Activated naive CD8-positive, alpha-beta T cell treated with anti-CD3 and anti-CD28 coated beads, Interleukin-2, amount 50 U/mL, for 24 hours (primary cell): ENCODE measurements around the gene CCR4.
"Not testable (repeated sequence)": the region's sequence is repeated elsewhere in the genome, so short reads cannot be mapped to it uniquely, and the experiment has no call there.

Source experiments
- ATAC-seq: fragments of 150-1000 bp; cut with Tn5 transposase; one replicate; pipeline ENCODE4 v1.10.0; 2021
- DNase-seq: peaks from one replicate; pipeline ENCODE4 v3.0.0; 2021
- H3K27ac Mint-ChIP-seq: one replicate; pipeline ENCODE4 v1.8.0; 2021; ENCODE audit warnings: mild to moderate bottlenecking, mixed read lengths
- H3K27me3 Mint-ChIP-seq: one replicate; pipeline ENCODE4 v1.8.0; 2021; ENCODE audit warnings: mixed read lengths
- H3K36me3 Mint-ChIP-seq: one replicate; pipeline ENCODE4 v1.8.0; 2021; ENCODE audit warnings: low read depth, mixed read lengths
- H3K4me1 Mint-ChIP-seq: one replicate; pipeline ENCODE4 v1.8.0; 2021; ENCODE audit warnings: mixed read lengths
- H3K4me3 Mint-ChIP-seq: one replicate; pipeline ENCODE4 v1.8.0; 2021; ENCODE audit warnings: mild to moderate bottlenecking, moderate library complexity, mixed read lengths
- H3K9me3 Mint-ChIP-seq: one replicate; pipeline ENCODE4 v1.8.0; 2021; ENCODE audit warnings: mixed read lengths

Gene CCR4

DNA sequence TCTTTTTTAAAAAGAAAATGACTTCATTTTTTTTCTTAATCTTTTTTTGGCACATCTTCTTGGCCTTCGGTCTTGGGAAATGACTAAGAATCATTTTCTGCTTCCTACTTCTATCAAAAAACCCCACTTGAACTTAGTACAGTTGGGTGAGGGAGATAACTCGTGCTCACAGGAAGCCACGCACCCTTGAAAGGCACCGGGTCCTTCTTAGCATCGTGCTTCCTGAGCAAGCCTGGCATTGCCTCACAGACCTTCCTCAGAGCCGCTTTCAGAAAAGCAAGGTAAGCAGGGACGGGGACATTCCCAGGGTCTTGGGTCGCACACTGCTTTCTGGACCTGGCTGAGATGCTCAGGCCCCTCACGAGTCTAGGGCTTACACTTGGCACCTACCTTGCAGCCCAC is at the start of gene CCR4:
Gene CCR4 (plus strand): TSS at position 235 of the 402 bp plus-strand sequence. CDS start 1,779 bp downstream, outside the sequence.
- Mint-ChIP-seq H3K27me3 (peaks cover 3% of the 10 kb centered on the region), H3K36me3 (peaks cover 10% of the 10 kb centered on the region), H3K27ac (peak within 1 kb of the TSS; percentile 72), H3K9me3 (no peaks in the 10 kb centered on the region), H3K4me1 (peaks cover 55% of the 10 kb centered on the region), H3K4me3 (peak within 1 kb of the TSS; percentile 79)
- ATAC-seq, result peak; percentile 67
- DNase-seq, result peak; percentile 49

DNA sequence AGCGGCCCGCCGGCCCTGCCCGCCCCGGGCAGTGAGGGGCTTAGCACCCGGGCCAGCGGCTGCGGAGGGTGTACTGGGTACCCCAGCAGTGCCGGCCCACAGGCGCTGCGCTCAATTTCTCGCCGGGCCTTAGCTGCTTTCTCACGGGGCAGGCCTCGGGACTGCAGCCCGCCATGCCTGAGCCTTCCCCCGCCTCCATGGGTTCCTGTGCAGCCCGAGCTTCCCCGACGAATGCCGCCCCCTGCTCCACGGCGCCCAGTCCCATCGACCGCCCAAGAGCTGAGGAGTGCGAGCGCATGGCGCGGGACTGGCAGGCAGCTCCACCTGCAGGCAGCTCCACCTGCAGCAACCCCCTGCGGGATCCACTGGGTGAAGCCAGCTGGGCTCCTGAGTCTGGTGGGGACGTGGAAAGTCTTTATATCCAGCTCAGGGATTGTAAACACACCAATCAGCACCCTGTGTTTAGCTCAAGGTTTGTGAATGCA is 48.5 kb upstream of the CCR4 start:
- H3K36me3 Mint-ChIP-seq, H3K4me1 Mint-ChIP-seq, H3K9me3 Mint-ChIP-seq, H3K27ac Mint-ChIP-seq: not testable (repeated sequence)
- H3K27me3 Mint-ChIP-seq, result peaks cover 15% of the 10 kb centered on the region
- H3K4me3 Mint-ChIP-seq, result peak overlapping the region; percentile 49
- peak; percentile 34 for DNase-seq
- ATAC-seq, result peak; percentile 77

DNA sequence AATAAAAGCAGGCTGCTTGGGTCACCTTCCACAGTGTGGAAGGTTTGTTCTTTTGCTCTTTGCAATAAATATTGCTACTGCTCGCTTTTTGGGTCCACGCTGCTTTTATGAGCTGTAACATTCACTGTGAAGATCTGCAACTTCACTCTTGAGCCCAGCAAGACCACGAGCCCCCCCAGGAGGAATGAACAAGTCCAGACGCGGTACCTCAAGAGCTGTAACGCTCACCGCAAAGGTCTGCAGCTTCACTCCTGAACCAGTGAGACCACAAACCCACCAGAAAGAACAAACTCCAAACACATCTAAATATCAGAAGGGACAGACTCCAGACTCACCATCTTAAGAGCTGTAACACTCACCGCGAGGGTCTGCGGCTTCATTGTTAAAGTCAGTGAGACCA is 47.5 kb upstream of the CCR4 start:
- no peak for DNase-seq
- H3K4me3 Mint-ChIP-seq, result no peak overlapping the region
- H3K36me3 Mint-ChIP-seq, result no peaks in the 10 kb centered on the region
- H3K4me1 Mint-ChIP-seq, result no peaks in the 10 kb centered on the region
- H3K27ac Mint-ChIP-seq, result no peak overlapping the region
- H3K9me3 Mint-ChIP-seq, result no peaks in the 10 kb centered on the region
- peaks cover 10% of the 10 kb centered on the region for H3K27me3 Mint-ChIP-seq
- no peak for ATAC-seq

DNA sequence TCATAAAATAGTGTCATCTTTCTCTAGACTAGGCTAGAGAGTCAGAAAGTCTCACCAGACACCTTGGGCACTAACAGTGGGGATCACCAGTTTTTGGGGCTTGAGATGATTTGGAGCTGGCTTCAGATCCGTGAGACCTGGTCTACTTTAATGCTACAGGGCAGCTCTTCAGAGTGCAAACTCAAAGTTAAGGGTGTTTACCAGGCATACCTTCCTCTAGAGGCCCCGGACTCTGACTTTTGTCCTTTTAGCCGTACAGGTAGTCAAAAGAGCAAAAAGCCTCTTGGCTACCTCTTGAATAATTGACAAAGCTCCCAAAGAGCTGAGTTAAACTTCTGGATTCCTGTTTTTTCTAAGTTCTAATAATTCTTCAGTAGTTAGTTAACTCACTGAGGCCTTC is 41.4 kb upstream of the CCR4 start:
- H3K36me3 Mint-ChIP-seq, result no peaks in the 10 kb centered on the region
- DNase-seq (no peak), ATAC-seq (no peak)
- no peak overlapping the region for H3K27ac Mint-ChIP-seq
- no peak overlapping the region for H3K4me3 Mint-ChIP-seq
- H3K9me3 Mint-ChIP-seq, result no peaks in the 10 kb centered on the region
- peaks cover 3% of the 10 kb centered on the region for H3K27me3 Mint-ChIP-seq
- no peaks in the 10 kb centered on the region for H3K4me1 Mint-ChIP-seq

DNA sequence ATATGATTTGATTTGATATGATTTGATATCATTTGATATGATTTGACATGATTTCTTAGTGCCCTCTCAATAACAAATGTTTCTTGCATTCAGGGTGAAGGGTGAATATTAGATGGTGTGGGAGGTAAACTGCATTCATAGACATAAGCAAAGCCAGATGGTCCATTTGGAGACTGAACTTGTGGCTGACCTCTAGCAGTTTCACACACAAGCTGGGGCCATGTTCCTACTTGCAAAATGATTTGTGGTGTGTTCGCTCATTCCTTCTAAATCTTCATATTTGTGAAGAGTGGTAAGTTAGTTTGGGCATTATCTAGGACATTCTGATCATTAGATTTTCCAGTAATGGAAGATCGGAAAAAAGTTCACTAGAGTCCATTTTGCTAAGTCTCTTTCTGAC is 40.5 kb upstream of the CCR4 start:
- Mint-ChIP-seq H3K4me3 (no peak overlapping the region), H3K4me1 (no peaks in the 10 kb centered on the region), H3K9me3 (no peaks in the 10 kb centered on the region), H3K27ac (no peak overlapping the region), H3K27me3 (peaks cover 3% of the 10 kb centered on the region), H3K36me3 (no peaks in the 10 kb centered on the region)
- no peak for ATAC-seq
- DNase-seq, result no peak

DNA sequence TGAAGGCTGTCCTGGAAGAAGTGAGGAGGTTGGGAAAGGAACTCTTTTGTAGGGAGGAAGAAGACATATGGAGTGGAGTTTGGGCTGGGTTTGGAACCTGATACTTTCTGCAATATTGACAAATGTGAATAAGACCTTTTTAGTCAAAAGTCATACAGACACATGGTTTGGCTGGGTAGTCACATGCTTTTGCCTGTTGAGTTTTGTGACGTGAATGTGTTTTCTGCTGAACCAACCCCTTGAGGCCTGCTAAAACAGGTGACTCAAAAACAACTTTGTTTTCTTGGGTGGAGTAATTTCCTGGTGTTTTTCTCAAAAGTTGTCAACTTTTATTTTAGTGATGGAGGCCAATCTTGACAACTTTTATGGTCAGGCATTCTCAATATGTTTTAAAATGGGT is 39.4 kb upstream of the CCR4 start:
- H3K27ac Mint-ChIP-seq, result no peak overlapping the region
- H3K27me3 Mint-ChIP-seq, result peaks cover 3% of the 10 kb centered on the region
- H3K4me1 Mint-ChIP-seq, result no peaks in the 10 kb centered on the region
- no peak overlapping the region for H3K4me3 Mint-ChIP-seq
- ATAC-seq (no peak), DNase-seq (no peak)
- H3K9me3 Mint-ChIP-seq, result peaks cover 5% of the 10 kb centered on the region
- H3K36me3 Mint-ChIP-seq, result peaks cover 3% of the 10 kb centered on the region

DNA sequence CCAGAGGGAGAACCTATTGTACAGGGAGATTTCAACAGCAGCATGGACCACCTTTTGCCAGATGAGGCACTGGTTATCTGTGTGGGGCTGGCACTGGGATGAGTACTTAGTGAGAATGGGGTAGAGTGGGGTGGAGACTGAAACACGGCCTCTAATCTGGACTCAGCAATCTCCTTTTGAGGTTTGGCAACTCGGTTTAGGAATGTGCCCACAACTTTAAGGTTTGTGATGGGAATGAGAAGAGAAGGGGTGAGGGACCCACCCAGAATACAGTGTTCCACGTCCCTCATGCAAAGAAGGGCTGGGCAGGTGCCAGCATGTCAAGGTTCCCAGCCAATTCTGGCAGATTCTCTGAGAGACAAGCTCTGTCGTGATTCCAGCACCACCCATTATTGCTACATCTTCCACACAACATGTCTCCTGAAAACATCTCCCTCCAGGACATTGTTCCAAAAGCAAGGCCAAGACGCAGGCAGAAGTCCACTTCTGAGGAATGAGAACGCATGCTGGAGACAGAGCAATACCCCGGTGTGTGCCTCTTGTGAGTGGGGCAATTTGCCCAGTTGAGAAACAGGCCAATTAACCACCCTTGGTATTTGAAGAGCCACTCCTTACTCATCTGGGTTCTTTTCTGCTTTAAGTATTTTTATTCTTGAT is 37.5 kb upstream of the CCR4 start:
- Mint-ChIP-seq H3K9me3 (peaks cover 8% of the 10 kb centered on the region), H3K27ac (no peak overlapping the region), H3K36me3 (peaks cover 3% of the 10 kb centered on the region), H3K27me3 (peaks cover 3% of the 10 kb centered on the region), H3K4me3 (no peak overlapping the region), H3K4me1 (no peaks in the 10 kb centered on the region)
- DNase-seq, result no peak
- no peak for ATAC-seq

DNA sequence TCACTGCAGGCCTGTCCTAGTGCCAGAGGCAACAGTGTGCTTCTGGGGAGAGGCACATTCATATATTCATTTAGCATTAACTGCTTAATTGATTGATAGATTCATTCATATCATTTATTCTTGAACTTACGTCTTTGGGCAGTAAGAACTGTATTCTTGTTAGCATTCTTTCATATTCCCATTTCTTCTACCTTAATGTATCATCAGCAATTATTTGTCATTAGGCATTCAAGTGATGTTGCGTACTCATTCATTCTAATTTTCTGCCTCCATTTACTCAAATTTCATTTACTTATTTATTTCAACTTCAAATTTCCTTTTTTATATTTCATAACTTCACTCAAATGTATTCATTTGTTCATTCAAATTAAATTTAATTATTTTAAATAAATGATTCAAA is 31.5 kb upstream of the CCR4 start:
- Mint-ChIP-seq H3K27ac (no peak overlapping the region), H3K4me3 (no peak overlapping the region), H3K36me3 (peaks cover 3% of the 10 kb centered on the region), H3K9me3 (peaks cover 8% of the 10 kb centered on the region), H3K27me3 (peaks cover 2% of the 10 kb centered on the region), H3K4me1 (no peaks in the 10 kb centered on the region)
- ATAC-seq (no peak), DNase-seq (no peak)

DNA sequence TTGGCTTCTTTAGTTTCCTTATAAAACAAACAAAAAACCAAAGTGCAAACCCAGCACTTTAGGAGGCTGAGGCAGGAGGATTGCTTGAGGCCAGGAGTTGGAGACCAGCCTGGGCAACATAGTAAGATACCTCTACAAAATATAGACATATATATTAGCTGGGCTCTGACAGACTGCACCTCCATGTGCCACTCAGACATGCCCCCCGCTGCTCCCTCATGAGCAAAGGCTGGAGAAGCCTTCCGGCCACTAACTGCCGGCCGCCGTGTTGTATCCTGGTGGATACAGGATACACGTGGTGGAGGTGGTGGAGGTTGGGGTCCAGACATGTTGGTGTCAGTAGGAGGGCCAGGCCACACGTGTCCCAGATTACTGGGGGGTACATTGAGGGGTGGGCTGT is 29.4 kb upstream of the CCR4 start:
- no peak overlapping the region for H3K27ac Mint-ChIP-seq
- H3K9me3 Mint-ChIP-seq, result peaks cover 2% of the 10 kb centered on the region
- no peaks in the 10 kb centered on the region for H3K4me1 Mint-ChIP-seq
- H3K4me3 Mint-ChIP-seq, result no peak overlapping the region
- ATAC-seq (no peak), DNase-seq (no peak)
- H3K36me3 Mint-ChIP-seq, result no peaks in the 10 kb centered on the region
- H3K27me3 Mint-ChIP-seq, result peaks cover 4% of the 10 kb centered on the region

DNA sequence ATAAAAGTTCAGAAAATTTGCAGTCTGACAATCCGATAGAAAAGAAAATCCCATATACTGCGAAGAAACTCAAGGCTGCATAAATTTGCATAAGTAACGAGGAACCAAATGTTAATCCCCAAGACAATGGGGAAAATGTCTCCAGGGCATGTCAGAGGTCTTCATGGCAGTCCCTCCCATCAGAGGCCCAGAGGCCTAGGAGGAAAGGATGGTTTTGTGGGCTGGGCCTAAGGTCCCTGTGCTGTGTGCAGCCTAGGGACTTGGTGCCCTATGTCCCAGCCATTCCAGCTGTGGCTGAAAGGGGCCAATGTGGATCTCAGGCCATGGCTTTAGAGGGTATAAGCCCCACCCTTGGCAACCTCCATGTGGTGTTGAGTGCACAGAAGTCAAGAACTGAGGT is 21.3 kb upstream of the CCR4 start:
- H3K9me3 Mint-ChIP-seq, result no peaks in the 10 kb centered on the region

DNA sequence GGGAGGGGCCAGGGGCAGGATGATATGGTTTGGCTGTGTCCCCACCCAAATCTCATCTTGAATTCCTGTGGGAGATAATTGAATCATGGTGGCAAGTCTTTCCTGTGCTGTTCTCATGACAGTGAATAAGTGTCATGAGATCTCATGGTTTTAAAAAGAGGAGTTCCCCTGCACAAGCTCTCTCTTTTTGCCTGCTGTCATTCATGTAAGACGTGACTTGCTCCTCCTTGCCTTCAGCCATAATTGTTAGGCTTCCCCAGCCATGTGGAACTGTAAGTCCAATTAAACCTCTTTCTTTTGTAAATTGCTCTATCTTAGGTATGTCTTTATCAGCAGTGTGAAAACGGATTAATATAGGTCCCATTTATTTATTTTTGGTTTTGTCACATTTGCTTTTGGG is 20.2 kb upstream of the CCR4 start:
- not testable (repeated sequence) for H3K36me3 Mint-ChIP-seq, H3K27ac Mint-ChIP-seq, H3K4me1 Mint-ChIP-seq, DNase-seq, H3K9me3 Mint-ChIP-seq, H3K4me3 Mint-ChIP-seq, ATAC-seq
- peaks cover 12% of the 10 kb centered on the region for H3K27me3 Mint-ChIP-seq

More for the DNA sequence above, 21.3 kb upstream of the CCR4 start:
- DNase-seq, result no peak
- no peaks in the 10 kb centered on the region for H3K36me3 Mint-ChIP-seq
- ATAC-seq, result no peak
- H3K27ac Mint-ChIP-seq, result no peak overlapping the region
- no peak overlapping the region for H3K4me3 Mint-ChIP-seq
- H3K4me1 Mint-ChIP-seq, result no peaks in the 10 kb centered on the region
- H3K27me3 Mint-ChIP-seq, result peaks cover 12% of the 10 kb centered on the region

DNA sequence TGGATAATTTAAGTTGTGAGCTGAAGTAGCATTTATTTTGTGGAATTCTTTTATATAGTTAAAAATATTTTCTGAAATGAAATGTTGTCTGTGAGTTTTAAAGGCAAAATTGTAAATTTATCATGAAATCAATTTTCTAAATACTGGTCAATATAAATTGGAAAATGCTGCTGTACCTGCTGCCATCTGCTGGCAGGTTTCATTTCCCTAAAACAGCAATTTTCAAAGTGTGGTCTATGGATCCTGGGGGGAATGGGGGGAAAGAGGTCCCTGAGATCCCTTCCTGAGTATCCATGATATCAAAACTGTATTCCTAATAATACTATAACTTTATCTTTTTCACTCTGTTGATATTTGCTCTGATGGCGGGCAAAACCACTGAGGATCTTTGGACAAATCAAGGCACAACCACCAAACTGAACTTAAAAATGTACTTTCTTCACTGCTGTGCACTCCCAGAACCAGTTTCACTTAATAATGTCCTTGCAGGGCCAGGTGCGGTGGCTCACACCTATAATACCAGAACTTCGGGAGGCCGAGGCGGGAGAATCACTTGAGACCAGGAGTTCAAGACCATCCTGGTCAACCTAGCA is 17.2 kb upstream of the CCR4 start:
- Mint-ChIP-seq H3K9me3 (no peaks in the 10 kb centered on the region), H3K27ac (no peak overlapping the region), H3K4me1 (no peaks in the 10 kb centered on the region), H3K36me3 (no peaks in the 10 kb centered on the region), H3K27me3 (peaks cover 4% of the 10 kb centered on the region), H3K4me3 (no peak overlapping the region)
- DNase-seq (no peak), ATAC-seq (no peak)

DNA sequence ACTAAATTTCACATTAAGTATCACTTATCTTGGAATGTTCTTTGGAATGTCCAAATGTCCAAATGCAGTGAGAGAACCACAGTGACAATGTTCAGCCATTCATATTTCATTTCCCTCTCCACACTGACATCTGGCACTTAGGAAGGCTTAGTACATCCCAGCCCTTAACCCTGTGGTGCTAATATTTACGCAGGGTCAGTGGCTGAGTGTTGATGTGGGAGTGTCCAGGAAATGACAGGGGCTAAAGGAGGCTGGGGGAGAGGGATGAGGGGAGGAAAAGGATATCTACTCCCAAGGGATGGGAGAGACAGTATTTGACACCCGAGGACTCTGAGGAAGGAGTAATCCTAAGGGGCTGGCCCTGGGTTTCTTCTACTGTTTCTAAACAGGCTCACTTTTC is 14.1 kb upstream of the CCR4 start:
- no peaks in the 10 kb centered on the region for H3K9me3 Mint-ChIP-seq
- no peak overlapping the region for H3K27ac Mint-ChIP-seq
- no peaks in the 10 kb centered on the region for H3K27me3 Mint-ChIP-seq
- ATAC-seq (no peak), DNase-seq (no peak)
- no peak overlapping the region for H3K4me3 Mint-ChIP-seq
- no peaks in the 10 kb centered on the region for H3K36me3 Mint-ChIP-seq
- H3K4me1 Mint-ChIP-seq, result no peaks in the 10 kb centered on the region

DNA sequence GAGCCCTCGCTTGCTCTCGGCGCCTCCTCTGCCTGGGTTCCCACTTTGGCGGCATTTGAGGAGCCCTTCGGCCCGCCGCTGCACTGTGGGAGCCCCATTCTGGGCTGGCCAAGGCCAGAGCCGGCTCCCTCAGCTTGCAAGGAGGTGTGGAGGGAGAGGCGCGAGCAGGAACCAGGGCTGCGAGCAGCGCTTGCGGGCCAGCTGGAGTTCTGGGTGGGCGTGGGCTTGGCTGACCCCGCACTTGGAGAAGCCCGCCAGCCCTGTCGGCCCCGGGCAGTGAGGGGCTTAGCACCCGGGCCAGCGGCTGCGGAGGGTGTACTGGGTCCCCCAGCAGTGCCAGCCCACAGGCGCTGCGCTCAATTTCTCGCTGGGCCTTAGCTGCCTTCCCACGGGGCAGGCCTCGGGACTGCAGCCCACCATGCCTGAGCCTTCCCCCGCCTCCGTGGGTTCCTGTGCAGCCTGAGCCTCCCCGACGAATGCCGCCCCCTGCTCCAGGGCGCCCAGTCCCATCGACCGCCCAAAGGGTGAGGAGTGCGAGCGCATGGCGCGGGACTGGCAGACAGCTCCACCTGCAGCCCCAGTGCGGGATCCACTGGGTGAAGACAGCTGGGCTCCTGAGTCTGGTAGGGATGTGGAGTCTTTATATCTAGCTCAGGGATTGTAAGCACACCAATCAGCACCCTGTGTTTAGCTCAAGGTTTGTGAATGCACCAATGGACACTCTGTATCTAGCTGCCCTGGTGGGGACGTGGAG is 11.7 kb upstream of the CCR4 start:
- not testable (repeated sequence) for H3K9me3 Mint-ChIP-seq, H3K27ac Mint-ChIP-seq, H3K4me3 Mint-ChIP-seq, DNase-seq, H3K36me3 Mint-ChIP-seq, H3K4me1 Mint-ChIP-seq, H3K27me3 Mint-ChIP-seq, ATAC-seq

DNA sequence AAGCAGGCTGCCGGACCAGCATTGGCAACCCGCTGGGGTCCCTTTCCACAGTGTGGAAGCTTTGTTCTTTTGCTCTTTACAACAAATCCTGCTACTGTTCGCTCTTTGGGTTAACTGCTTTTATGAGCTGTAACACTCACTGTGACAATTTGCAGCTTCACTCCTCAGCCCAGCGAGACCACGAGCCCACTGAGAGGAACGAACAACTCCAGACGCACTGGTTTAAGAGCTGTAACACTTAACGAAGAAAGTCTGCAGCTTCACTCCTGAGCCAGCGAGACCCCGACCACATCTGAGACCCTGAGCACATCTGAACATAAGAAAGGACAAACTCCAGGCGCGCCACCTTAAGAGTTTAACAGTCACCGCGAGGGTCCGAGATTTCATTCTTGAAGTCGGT is 10.7 kb upstream of the CCR4 start:
- Mint-ChIP-seq H3K27me3 (no peaks in the 10 kb centered on the region), H3K9me3 (no peaks in the 10 kb centered on the region), H3K4me3 (no peak overlapping the region), H3K36me3 (no peaks in the 10 kb centered on the region), H3K4me1 (no peaks in the 10 kb centered on the region), H3K27ac (no peak overlapping the region)
- DNase-seq, result no peak
- no peak for ATAC-seq
